Uterus (tissue), 2 donors: ENCODE data around the gene TMEM200A.

Experiments used
- CTCF ChIP-seq, 4 experiments: fragments of 200-600 bp in 2 of 4; fragments of 450-650 bp in 2 of 4; sonication (generic) in 2 of 4; IDR thresholded peaks; one replicate each; pipeline ENCODE4 v1.5.1; 2016 to 2019; ENCODE audit warnings: antibody characterized with exemption in 4 of 4, mild to moderate bottlenecking in 2 of 4, moderate library complexity in 1 of 4
- POLR2A ChIP-seq, 2 donors: fragments of 450-650 bp; IDR thresholded peaks; one replicate each; pipeline ENCODE4 v1.6.1; 2016; ENCODE audit warnings: antibody characterized with exemption in 2 of 2, mild to moderate bottlenecking in 1 of 2, moderate library complexity in 1 of 2

- TF ChIP-seq CTCF (IDR thresholded peaks at IDR 0.05) (no peak), POLR2A (IDR thresholded peaks at IDR 0.05) (no peak)
Measured at GRCh38 chr6:130393306-130393705, 27.5 kb downstream of the TMEM200A start.
